HG03439 (cell line): Measurements from ENCODE around the gene TAF4.

Experiments
- ATAC-seq: cut with Tn5 transposase; IDR thresholded peaks from one replicate; pipeline ENCODE4 v1.9.1; 2021; ENCODE audit warnings: mild to moderate bottlenecking, moderate library complexity; ENCODE audit not compliant: unreplicated experiment

Gene TAF4

GRCh38 chr20:62025394-62025793, 40.3 kb downstream of the TAF4 start:
- no peak for ATAC-seq

GRCh38 chr20:62023935-62024334, 41.7 kb downstream of the TAF4 start:
- ATAC-seq = no peak

DNA sequence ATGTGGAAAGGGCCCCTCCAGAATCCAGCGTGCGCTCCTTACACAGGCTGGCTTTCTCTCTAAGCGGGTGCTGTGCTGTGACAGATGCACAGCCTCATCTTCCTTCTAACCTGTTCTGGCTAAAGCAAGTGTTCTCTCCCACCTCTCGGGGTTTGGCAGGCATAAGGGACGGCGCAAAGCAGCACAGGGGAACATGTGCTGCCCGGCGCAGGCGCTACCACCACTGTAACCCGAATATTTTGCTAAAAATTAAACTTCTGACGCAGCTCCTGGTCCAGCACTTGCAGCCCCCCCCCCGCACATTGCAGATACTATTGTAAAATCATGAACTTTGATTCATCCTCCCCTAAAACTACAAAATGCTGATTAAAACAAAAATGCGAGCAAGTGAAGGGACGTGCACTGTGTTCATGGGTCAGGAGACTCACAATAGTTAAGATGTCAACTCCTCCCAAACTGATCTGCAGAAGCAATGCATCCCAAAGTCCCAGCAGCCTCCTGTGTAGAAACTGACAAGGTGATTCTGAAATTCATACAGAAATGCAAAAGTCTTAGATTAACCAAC, 43.0 kb downstream of the TAF4 start:
- ATAC-seq = no peak

DNA sequence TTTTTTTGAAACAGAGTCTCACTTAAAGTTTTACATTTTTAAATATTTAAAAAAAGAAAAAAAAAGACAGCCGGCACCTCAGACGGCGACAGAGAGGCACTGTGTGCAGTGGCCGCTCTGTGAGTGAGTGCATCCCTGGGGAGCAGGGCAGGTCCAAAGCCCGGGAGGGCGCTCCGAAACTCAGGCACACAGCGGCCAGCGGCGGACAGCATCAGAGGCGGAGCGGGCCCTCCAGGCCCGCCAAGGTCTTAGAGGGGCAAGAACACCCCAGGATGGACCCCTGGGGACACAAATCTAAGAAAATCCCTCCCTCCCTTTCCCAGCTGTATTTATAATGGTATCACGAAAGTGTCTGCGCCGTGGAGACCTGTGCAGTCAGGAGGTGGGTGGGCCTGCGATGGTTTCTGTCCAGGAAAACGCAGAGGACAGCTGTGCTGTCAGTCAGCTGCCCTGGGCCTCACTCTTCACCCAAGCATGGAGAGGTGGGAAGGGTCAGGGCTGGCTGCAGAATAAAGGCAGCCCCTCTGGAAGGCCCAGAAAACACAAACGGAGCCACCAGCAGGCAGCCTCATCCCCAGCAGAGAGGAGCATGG, 43.8 kb downstream of the TAF4 start:
- ATAC-seq = no peak

- ATAC-seq = no peak
Measured at GRCh38 chr20:62020935-62021701, 44.6 kb downstream of the TAF4 start.

DNA sequence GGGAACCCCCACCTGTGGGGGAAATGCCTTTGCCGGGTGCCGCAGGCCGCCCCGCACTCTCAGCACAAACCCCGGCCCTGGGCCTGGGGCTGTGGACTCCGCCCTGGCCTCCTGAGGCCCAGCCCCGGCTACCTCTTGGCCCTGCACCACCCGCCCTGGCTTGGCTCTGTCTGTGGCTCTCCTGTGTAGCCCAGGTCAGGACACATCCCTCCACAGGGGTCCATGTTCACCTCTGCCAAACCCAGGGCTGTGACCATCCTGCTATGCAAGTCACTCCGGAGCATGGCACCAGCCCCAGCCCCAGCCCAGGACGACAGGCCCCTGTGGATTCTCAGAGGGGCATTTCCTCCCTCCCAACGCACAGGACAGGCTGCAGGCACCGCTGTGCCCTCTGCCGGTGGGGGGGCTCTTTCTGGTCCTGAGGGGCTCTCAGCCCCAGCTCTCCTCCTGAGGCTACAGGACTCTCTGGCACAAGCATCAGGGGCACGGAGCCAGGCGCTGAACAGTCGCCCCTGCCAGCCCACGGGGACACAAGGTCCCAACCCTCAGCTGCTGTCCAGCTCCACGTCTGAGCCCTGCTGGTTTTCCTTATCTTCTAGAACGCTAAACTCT, 45.7 kb downstream of the TAF4 start:
- no peak for ATAC-seq

GRCh38 chr20:62019144-62019805, 46.4 kb downstream of the TAF4 start:
- no peak for ATAC-seq

DNA sequence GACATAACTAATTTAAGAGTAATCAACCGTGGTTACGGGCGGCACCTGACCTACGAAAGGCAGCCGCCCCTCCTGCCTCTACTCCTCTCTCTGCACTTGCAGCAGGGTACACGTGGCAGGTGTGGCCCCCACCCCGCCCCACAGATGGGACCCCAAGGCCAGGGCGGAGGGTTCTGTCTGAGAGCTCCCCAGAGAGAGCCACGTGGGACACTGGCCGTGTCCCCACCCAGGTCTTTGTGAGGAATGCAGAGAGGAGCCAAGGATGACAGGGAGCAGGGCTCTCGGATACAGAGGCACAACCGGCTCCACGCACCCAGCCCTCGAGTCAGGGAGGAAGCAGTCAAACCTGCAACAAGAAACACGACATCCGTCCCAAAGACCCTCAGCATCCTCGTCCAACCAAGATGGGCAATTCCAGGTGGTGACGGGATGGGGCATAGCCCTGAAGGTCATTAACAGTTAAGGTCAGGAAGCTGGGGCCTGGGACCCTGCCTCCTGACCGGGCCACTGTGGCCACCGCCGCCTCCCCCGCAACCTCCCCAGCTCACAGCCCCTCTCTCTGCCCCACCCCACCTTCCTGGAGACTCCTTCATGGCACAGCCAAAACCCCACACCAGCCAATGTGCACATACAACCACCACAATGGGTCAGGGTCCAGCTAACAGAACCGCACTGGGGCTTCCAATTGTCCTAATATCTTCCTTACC, 47.1 kb downstream of the TAF4 start:
- no peak for ATAC-seq

- ATAC-seq = no peak
Measured at GRCh38 chr20:62015540-62016288, 50.0 kb downstream of the TAF4 start.

DNA sequence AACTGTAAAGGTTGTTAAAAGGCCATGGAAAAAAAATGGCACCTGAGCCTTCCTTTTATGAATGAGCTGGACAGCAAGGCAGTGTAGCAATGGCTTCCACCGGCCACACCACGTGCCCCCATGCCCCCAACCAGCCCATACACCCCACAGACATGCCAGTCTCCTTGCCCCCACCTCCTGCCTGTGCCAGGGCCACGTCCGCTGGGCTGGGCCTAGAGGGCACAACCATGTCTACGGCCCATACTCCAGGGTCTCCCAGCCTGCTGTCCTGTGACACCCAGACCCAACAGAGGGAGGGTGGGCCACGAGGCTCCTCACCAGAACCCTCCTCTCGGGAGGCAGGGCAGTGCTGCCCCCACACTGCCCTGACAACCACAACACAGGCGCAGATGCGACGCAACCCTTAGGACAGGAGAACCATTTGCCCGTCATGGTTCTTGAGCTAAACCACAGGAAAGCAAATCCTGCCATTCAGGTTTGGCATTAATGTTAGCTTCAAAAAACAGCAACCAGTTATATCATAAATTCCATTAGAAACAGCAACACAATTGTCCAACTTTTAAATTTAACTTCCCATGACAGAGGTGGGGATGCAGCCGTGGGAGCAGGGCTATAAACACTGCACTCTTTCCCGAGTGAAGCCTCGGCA, 50.7 kb downstream of the TAF4 start:
- ATAC-seq = no peak

DNA sequence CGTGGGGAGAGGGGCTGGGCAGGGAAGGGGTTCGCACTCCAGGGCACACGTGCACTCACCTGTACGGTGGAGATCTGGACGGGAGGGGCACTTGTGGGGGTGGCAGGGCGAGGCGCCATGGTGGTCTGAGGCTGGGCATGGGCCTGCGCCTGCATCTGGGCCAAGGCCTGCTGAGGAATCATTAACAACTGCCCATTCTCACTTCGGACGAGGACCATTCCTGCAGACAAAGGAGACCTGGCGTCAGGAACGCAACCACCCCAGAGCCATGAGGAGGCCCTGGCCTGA, 51.2 kb downstream of the TAF4 start:
- no peak for ATAC-seq

DNA sequence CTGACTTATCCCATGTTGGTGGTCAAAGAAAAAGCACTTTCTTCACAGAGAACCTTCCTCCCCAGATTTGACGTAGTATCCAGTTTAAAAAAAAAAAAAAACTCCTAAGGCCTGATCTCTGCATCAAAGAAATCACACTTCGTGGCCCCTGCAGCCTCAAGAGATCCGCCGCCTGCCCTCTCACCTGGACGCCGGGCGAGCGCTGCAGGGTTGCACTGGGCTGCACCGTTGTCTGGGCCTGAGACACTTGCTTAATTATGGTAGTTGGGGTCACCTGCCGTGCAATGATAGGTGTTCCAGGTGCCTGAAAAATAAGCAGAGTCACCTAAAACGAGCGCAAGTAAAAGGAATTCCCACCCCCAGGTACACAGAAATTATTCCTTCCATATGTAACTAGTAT, 53.0 kb downstream of the TAF4 start:
- ATAC-seq = no peak

GRCh38 chr20:62011938-62012534, 53.6 kb downstream of the TAF4 start:
- no peak for ATAC-seq

GRCh38 chr20:62011403-62011790, 54.3 kb downstream of the TAF4 start:
- no peak for ATAC-seq

GRCh38 chr20:62010551-62011402, 54.9 kb downstream of the TAF4 start:
- ATAC-seq = no peak

- no peak for ATAC-seq
Measured at GRCh38 chr20:62009869-62010445, 55.7 kb downstream of the TAF4 start.

GRCh38 chr20:62009322-62009721, 56.4 kb downstream of the TAF4 start:
- ATAC-seq = no peak

DNA sequence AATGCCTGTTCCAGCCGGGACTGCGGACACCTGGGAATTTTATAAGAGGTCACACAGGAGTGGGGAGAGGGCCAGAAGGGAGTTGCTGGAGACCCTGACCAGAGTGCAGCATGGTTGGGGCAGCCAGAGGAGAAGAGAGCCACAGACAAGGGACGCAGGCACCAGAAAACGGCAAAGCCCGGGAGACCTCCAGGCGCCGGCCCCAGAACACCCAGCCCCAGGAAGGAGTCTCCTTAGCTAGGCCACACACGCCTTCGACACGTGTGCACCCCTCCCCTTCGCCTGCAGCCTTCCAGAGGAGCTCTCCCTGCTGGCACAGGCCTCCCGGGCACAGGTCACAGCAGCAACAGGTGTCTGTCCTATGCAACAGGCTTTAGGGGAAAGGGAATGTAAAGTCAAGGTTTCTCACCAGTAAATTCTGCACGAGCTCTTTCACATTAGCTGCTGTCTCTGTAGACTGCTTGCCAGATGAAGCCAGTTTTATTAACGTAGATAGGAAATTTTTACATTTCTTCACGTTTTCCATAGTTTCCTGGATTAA, 57.0 kb downstream of the TAF4 start:
- no peak for ATAC-seq
